Activated CD4-positive, alpha-beta memory T cell treated with anti-CD3 and anti-CD28 coated beads for 36 hours (primary cell): ENCODE data around the gene NSRP1. TPM values are rescaled to one million over a fixed set of nuclear protein-coding genes. Genes with fewer than 3 reads are reported as not detected.
"Not testable (repeated sequence)": the region's sequence is repeated elsewhere in the genome, so short reads cannot be mapped to it uniquely, and the experiment has no call there.

Experiments
- CTCF ChIA-PET: fragments of 350-600 bp; sonication (Branson Sonifier 250); formaldehyde crosslinking; loops from one replicate; lab custom pipeline; 2021; ENCODE audit warnings: antibody characterized with exemption, inconsistent platforms; lab: Charles Lee
- POLR2A ChIA-PET: fragments of 350-600 bp; sonication (Branson Sonifier 250); formaldehyde crosslinking; loops from one replicate; lab custom pipeline; 2021; ENCODE audit warnings: antibody characterized with exemption; lab: Charles Lee
- DNase-seq: peaks from one replicate; pipeline ENCODE4 v3.0.0-alpha.2; 2020
- H3K27ac Mint-ChIP-seq: one replicate; pipeline ENCODE4 v1.8.0; 2021; ENCODE audit warnings: mixed read lengths
- H3K27me3 Mint-ChIP-seq: one replicate; pipeline ENCODE4 v1.8.0; 2021; ENCODE audit warnings: mixed read lengths
- H3K36me3 Mint-ChIP-seq: one replicate; pipeline ENCODE4 v1.8.0; 2021; ENCODE audit warnings: mixed read lengths
- H3K4me1 Mint-ChIP-seq: one replicate; pipeline ENCODE4 v1.8.0; 2021; ENCODE audit warnings: low read depth, mixed read lengths
- H3K4me3 Mint-ChIP-seq: one replicate; pipeline ENCODE4 v1.8.0; 2021; ENCODE audit warnings: mild to moderate bottlenecking, mixed read lengths
- H3K9me3 Mint-ChIP-seq: one replicate; pipeline ENCODE4 v1.8.0; 2021; ENCODE audit warnings: mixed read lengths
- intact Hi-C: fragments of 100-400 bp; cut with micrococcal nuclease; formaldehyde crosslinking; loops from one replicate; pipeline ENCODE4 v1.15.1; 2023
- total RNA-seq, 2 experiments: library from RNA; stranded (reverse); gene quantifications; one replicate each; pipeline ENCODE4 v1.2.3, GENCODE V29; 2021

NSRP1 gene
- total RNA-seq, 2 experiments from 2014 or later: 24.3 to 26.5 TPM

DNA sequence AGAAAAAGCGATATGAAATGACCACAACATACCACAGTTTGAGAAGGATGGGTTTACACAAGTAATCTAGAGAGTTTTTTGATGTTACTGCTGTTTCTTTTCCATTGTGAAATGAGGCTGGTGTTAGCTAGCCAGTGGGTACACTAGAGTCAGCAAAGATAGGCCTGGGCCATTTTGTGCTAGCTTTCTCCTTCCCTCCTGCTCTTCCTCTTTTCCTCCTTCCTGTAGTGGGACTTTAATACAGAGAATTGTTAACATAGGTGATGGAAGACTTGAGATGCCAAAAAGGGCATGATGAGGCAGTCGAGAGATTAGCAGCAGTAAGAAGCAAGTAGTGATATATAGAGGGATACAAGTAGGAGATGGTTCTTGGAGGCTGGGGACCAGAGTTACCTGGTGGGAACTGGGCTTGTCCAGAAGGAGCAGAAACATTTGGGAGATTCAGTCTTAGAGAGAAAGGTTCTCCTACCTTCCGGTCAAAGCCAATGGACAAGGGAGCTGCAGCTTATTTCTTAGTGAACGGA, 7.7 kb downstream of the NSRP1 start:
- Mint-ChIP-seq H3K27ac (no peak overlapping the region), H3K4me3 (no peak overlapping the region), H3K4me1 (peaks cover 34% of the 10 kb centered on the region), H3K36me3 (peaks cover 19% of the 10 kb centered on the region), H3K27me3 (no peaks in the 10 kb centered on the region), H3K9me3 (no peaks in the 10 kb centered on the region)
- DNase-seq: no peak
- intact Hi-C loops: loop anchor here (10.0 kb wide), 1 partner anchor 50 kb away; no protein-coding TSS in a partner anchor
- POLR2A ChIA-PET: no interaction called here
- CTCF ChIA-PET: interaction anchor here (0.7 to 4.4 kb wide), 25 partner anchors 10 to 310 kb away, joined by 3 to 137 read pairs (median 4); partner anchors contain the start of genes SLC6A4 and TMIGD1

DNA sequence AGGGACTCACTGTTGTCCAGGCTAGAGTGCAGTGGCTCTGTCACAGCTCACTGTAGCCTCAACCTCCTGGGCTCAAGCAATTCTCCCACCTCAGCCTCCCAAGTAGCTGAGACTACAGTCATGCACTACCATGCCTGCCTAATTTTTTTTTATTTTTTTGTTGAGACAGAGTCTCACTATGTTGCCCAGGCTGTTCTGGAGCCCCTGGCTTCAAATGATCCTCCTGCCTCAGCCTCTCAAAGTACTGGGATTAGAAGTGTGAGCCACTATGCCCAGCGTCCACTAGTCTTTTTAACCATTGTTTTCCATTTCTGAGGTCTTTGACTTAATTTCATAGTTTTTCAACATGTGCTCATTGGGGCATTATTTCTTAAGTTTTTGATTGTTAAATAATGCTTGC, 13.5 kb downstream of the NSRP1 start:
- H3K4me3 Mint-ChIP-seq: no peak overlapping the region
- H3K36me3 Mint-ChIP-seq: peaks cover 19% of the 10 kb centered on the region
- intact Hi-C loops: no loop called here
- DNase-seq: no peak
- H3K4me1 Mint-ChIP-seq: peaks cover 17% of the 10 kb centered on the region
- no peak overlapping the region for H3K27ac Mint-ChIP-seq
- H3K27me3 Mint-ChIP-seq: no peaks in the 10 kb centered on the region
- CTCF ChIA-PET: no interaction called here
- no peaks in the 10 kb centered on the region for H3K9me3 Mint-ChIP-seq
- POLR2A ChIA-PET: no interaction called here

DNA sequence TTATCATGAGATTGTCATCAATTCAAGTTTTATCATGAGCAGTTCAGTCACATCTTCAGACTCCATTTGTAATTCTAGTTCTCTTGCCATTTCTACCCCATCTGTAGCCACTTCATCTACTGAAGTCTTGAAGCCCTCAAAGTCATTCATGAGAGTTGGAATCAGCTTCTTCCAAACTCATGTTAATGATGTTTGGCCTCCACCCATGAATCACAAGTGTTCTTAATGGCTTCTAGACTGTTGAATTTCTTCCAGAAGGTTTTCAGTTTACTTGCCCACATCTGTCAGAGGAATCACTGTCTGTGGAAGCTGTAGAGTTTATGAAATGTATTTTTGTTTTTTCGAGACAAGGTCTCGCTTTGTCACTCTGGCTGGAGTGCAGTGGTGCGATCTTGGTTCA, 16.0 kb downstream of the NSRP1 start:
- ChIA-PET POLR2A (no interaction called here), CTCF (interaction anchor here (2.2 kb wide), 1 partner anchor 28 kb away, joined by 10 read pairs; no protein-coding TSS in a partner anchor)
- Mint-ChIP-seq H3K27ac (no peak overlapping the region), H3K4me1 (peaks cover 11% of the 10 kb centered on the region), H3K27me3 (no peaks in the 10 kb centered on the region), H3K9me3 (no peaks in the 10 kb centered on the region), H3K4me3 (no peak overlapping the region), H3K36me3 (peaks cover 17% of the 10 kb centered on the region)
- intact Hi-C loops: no loop called here
- DNase-seq: no peak

DNA sequence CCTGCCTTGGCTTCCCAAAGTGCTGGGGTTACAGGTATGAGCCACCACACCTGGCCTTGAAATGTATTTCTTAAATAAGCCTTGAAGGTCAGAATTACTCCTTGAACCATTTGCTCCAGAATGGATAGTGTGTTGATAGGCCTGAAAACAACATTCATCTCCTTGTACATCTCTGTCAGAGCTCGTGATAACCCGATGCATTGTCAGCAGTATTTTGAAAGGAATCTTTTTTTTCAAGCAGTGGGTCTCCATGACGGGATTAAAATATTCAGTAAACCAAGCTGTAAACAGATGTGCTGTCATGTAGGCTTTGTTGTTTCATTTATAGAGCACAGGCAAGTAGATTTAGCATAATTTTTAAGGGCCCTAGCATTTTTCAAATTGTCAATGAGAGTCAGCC, 16.6 kb downstream of the NSRP1 start:
- Mint-ChIP-seq H3K9me3 (no peaks in the 10 kb centered on the region), H3K4me1 (peaks cover 11% of the 10 kb centered on the region), H3K27ac (no peak overlapping the region), H3K36me3 (peaks cover 17% of the 10 kb centered on the region), H3K4me3 (no peak overlapping the region), H3K27me3 (no peaks in the 10 kb centered on the region)
- CTCF ChIA-PET: interaction anchor here (1.2 to 2.2 kb wide), 4 partner anchors 8 to 204 kb away, joined by 3 to 10 read pairs (median 6); no protein-coding TSS in a partner anchor
- DNase-seq: no peak
- intact Hi-C loops: no loop called here
- POLR2A ChIA-PET: no interaction called here

DNA sequence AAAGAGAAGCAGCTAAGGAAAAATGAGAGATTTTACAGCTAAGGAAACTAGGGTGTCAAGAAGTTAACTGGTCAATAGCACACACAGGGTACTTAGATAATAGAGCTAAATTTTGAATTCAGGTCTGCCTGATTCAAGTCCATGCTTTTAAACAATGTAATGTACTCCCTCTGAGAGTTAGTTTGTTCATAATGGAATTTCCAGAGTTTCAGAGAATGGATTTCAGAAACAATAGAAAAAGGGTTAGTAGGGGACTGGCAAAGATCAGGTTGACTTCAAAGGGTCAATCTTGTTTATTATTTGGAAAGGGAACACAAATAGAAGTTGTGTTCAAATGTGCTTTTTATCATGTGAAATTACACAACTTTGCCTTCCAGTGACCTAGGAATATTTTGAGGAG, 17.9 kb downstream of the NSRP1 start:
- Mint-ChIP-seq H3K27me3 (no peaks in the 10 kb centered on the region), H3K4me1 (peaks cover 14% of the 10 kb centered on the region), H3K36me3 (peaks cover 22% of the 10 kb centered on the region), H3K27ac (no peak overlapping the region), H3K4me3 (no peak overlapping the region), H3K9me3 (no peaks in the 10 kb centered on the region)
- DNase-seq: no peak
- ChIA-PET POLR2A (no interaction called here), CTCF (interaction anchor here (1.2 to 2.2 kb wide), 3 partner anchors 10 to 30 kb away, joined by 3 to 10 read pairs (median 9); no protein-coding TSS in a partner anchor)
- intact Hi-C loops: no loop called here

DNA sequence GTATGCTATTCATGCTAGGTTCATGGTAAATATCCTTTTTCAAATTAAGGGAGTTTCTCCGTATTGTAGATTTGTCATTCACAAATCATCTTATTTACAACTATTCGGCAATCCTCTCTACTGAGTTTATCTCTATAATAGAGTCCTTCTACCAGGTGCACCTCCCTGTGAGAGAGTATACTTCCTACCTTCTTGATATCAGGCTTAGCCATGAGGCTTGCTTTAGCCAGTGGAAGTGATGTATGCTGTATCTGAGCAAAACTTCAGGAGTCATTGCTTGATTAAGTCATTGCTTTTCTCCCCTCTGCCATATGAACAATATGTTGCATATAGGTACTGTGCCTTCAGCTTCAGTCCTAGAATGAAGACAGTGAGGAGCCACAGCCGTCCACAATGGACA, 20.5 kb downstream of the NSRP1 start:
- Mint-ChIP-seq H3K9me3 (no peaks in the 10 kb centered on the region), H3K4me1 (peaks cover 11% of the 10 kb centered on the region), H3K27ac (no peak overlapping the region), H3K4me3 (no peak overlapping the region), H3K36me3 (peaks cover 21% of the 10 kb centered on the region), H3K27me3 (no peaks in the 10 kb centered on the region)
- DNase-seq: no peak
- ChIA-PET CTCF (no interaction called here), POLR2A (no interaction called here)
- intact Hi-C loops: no loop called here

DNA sequence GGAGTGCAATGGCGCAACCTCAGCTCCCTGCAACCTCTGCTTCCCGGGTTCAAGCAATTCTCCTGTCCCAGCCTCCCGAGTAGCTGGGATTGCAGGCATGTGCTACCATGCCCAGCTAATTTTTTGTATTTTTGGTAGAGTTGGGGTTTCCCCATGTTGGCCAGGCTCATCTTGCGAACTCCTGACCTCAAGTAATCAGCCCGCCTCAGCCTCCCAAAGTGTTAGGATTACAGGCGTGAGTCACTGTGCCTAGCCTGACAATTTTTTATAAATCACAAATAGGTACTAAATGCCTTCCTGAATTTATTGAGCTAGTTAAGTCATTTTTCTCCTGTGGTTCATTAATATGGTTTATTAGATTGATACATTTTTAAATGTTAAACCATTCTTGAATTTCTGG, 31.2 kb downstream of the NSRP1 start:
- not testable (repeated sequence) for H3K9me3 Mint-ChIP-seq
- DNase-seq: peak; percentile 22

DNA sequence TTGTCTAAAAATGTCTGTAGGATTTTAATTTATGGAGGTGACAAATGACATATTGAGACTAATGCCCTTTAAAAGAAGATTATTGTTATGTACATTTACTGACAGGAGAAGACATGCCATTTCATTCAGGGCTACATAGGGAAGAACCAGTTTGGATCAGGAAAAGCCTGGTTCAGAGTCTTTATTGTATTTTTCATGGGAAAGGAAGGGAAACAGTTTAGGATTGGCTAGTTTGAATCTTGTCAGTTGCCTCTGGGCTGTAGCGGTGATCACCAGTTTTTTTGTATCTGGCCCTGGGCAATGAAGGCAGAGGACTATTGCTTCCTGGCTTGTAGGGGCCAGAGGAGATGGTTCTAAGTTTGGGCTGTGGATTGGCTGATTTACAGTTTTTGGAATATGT, 31.8 kb downstream of the NSRP1 start:
- Mint-ChIP-seq H3K27me3 (no peaks in the 10 kb centered on the region), H3K27ac (no peak overlapping the region), H3K9me3 (no peaks in the 10 kb centered on the region), H3K36me3 (peaks cover 11% of the 10 kb centered on the region), H3K4me3 (no peak overlapping the region), H3K4me1 (peaks cover 10% of the 10 kb centered on the region)
- ChIA-PET POLR2A (no interaction called here), CTCF (interaction anchor here (1.2 kb wide), 2 partner anchors 44 to 188 kb away, joined by 3 to 4 read pairs; no protein-coding TSS in a partner anchor)
- intact Hi-C loops: no loop called here
- no peak for DNase-seq

More for the DNA sequence above, 31.2 kb downstream of the NSRP1 start:
- H3K4me3 Mint-ChIP-seq, H3K4me1 Mint-ChIP-seq, H3K36me3 Mint-ChIP-seq, POLR2A ChIA-PET, intact Hi-C loops, H3K27ac Mint-ChIP-seq, H3K27me3 Mint-ChIP-seq: not testable (repeated sequence)
- CTCF ChIA-PET: interaction anchor here (1.2 kb wide), 2 partner anchors 43 to 189 kb away, joined by 3 to 4 read pairs; no protein-coding TSS in a partner anchor

DNA sequence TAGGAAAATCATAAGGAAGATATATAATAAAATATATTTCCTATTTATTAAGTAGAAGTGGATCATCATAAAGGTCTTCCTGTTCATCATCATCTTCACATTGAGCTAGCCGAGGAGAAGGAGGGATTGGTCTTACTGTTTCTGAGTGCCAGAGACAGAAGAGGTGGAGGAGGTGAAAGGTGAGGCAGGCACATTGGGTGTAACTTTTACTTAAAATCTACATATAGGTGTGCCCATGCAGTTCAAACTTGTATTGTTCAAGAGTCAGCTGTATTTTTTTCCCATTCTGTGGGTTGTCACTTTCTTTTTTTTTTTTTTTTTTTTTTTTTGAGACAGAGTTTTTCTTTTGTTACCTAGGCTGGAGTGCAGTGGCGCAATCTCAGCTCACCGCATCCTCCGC, 34.9 kb downstream of the NSRP1 start:
- H3K9me3 Mint-ChIP-seq: no peaks in the 10 kb centered on the region
- DNase-seq: no peak
- ChIA-PET POLR2A (interaction anchor here (0.6 kb wide), 1 partner anchor 176 kb away, joined by 3 read pairs; no protein-coding TSS in a partner anchor), CTCF (interaction anchor here (0.9 to 1.7 kb wide), 2 partner anchors 11 to 58 kb away, joined by 4 to 6 read pairs; no protein-coding TSS in a partner anchor)
- H3K4me1 Mint-ChIP-seq: peaks cover 10% of the 10 kb centered on the region
- H3K27me3 Mint-ChIP-seq: no peaks in the 10 kb centered on the region
- intact Hi-C loops: no loop called here
- H3K36me3 Mint-ChIP-seq: peaks cover 19% of the 10 kb centered on the region
- no peak overlapping the region for H3K27ac Mint-ChIP-seq
- no peak overlapping the region for H3K4me3 Mint-ChIP-seq

DNA sequence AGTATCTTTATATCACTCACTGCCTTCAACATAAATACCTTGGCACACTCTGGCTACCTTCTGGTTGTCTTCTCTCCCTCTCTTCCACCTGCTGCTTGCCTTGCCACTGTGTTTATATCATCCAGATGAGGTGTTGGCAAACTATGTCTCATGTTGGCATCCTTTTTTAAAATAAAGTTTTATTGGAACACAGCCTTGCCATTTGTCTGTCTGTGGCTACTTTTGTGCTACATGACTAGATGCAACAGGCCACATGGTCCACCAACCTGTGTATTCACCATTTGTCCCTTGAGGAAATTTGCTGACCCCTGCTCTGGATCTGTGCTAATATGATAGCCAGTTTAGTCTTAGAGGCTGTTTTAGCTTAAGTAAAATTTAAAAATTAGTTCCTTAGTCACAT, 36.8 kb downstream of the NSRP1 start:
- peaks cover 14% of the 10 kb centered on the region for H3K4me1 Mint-ChIP-seq
- H3K4me3 Mint-ChIP-seq: no peak overlapping the region
- intact Hi-C loops: no loop called here
- no peak overlapping the region for H3K27ac Mint-ChIP-seq
- no peaks in the 10 kb centered on the region for H3K9me3 Mint-ChIP-seq
- CTCF ChIA-PET: no interaction called here
- peaks cover 33% of the 10 kb centered on the region for H3K36me3 Mint-ChIP-seq
- POLR2A ChIA-PET: no interaction called here
- no peaks in the 10 kb centered on the region for H3K27me3 Mint-ChIP-seq
- no peak for DNase-seq

DNA sequence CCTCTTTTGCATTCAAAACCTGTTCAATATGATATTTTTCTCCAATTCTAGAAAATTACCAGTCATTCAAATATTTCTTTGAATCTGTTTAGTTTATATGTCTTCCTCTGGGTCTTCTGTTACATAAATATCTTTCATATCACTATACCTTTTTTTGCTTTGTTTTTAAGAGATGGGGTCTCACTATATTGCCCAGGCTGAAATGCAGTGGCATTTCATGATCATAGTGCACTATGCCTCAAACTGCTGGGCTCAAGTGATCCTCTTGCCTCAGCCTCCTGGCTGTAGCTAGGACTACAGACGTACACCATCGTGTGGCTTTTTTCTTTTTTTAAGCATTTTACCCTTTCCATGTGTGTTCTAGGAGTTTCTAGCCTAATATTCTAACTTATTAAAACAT, 38.8 kb downstream of the NSRP1 start:
- H3K36me3 Mint-ChIP-seq: peaks cover 50% of the 10 kb centered on the region
- POLR2A ChIA-PET: no interaction called here
- intact Hi-C loops: no loop called here
- H3K27me3 Mint-ChIP-seq: no peaks in the 10 kb centered on the region
- CTCF ChIA-PET: interaction anchor here (0.6 kb wide), 1 partner anchor 14 kb away, joined by 3 read pairs; no protein-coding TSS in a partner anchor
- H3K4me3 Mint-ChIP-seq: no peak overlapping the region
- no peak for DNase-seq
- peaks cover 28% of the 10 kb centered on the region for H3K4me1 Mint-ChIP-seq
- H3K9me3 Mint-ChIP-seq: peaks cover 7% of the 10 kb centered on the region
- H3K27ac Mint-ChIP-seq: no peak overlapping the region

DNA sequence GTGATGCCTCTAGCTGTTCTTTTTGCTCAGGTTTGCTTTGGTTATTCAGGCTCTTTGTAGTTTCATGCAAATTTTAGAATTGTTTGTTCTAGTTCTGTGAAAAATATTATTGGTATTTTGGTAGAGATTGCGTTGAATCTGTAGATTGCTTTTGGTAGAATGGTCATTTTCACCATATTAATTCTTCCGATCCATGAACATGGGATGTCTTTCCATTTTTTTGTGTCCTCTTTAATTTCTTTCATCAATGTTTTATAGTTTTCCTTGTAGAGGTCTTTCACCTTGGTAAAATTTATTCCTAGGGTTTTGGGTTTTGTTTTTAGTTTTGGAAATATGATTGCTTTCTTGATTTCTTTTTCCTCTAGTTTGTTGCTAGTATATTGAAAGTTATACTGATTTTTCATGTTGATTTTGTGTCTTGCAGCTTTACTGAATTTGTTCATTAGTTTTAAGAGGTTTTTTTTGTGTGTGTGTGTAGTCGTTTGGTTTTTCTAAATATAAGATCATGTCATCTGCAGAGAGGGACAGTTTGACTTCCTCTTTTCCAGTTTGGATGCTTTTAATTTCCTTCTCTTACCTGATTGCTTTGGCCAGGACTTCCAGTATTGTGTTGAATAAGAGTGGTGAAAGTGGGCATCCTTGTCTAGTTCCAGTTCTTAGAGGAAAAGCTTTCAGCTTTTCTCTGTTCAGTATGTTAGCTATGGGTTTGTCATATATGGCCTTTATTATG, 42.4 kb downstream of the NSRP1 start:
- ChIA-PET POLR2A (no interaction called here), CTCF (no interaction called here)
- H3K4me1 Mint-ChIP-seq: peaks cover 30% of the 10 kb centered on the region
- no peak for DNase-seq
- intact Hi-C loops: no loop called here
- peaks cover 10% of the 10 kb centered on the region for H3K9me3 Mint-ChIP-seq
- no peaks in the 10 kb centered on the region for H3K27me3 Mint-ChIP-seq
- H3K4me3 Mint-ChIP-seq: no peak overlapping the region
- no peak overlapping the region for H3K27ac Mint-ChIP-seq
- peaks cover 48% of the 10 kb centered on the region for H3K36me3 Mint-ChIP-seq
